Smooth muscle cell (in vitro differentiated cells): ENCODE data around the gene BANF2. TPM values are rescaled to one million over a fixed set of nuclear protein-coding genes. Genes with fewer than 3 reads are reported as not detected.

Experiments
- DNase-seq: peaks from one replicate; lab custom pipeline; 2025; ENCODE audit not compliant: unreplicated experiment; lab: John Stamatoyannopoulos, UW
- H2AFZ ChIP-seq: fragments of 200-600 bp; sonication (generic); 2 replicates; pipeline ENCODE4 v1.6.0; 2016; ENCODE audit warnings: antibody characterized with exemption, low read depth, mild to moderate bottlenecking
- H3F3A ChIP-seq: fragments of 200-600 bp; sonication (generic); 2 replicates; pipeline ENCODE4 v1.6.0; 2017; ENCODE audit warnings: antibody characterized with exemption, low read depth
- H3K27ac ChIP-seq: fragments of 200-600 bp; sonication (generic); 2 replicates; pipeline ENCODE4 v1.5.1; 2016; ENCODE audit warnings: low read depth, mild to moderate bottlenecking
- H3K27me3 ChIP-seq: fragments of 200-600 bp; sonication (generic); 2 replicates; pipeline ENCODE4 v1.6.1; 2016; ENCODE audit warnings: low read depth, mild to moderate bottlenecking
- H3K36me3 ChIP-seq: fragments of 200-600 bp; sonication (generic); 2 replicates; pipeline ENCODE4 v1.5.1; 2016; ENCODE audit warnings: low read depth
- H3K4me1 ChIP-seq: fragments of 200-600 bp; sonication (generic); 2 replicates; pipeline ENCODE4 v1.5.1; 2016; ENCODE audit warnings: low read depth
- H3K4me2 ChIP-seq: fragments of 200-600 bp; sonication (generic); 2 replicates; pipeline ENCODE4 v1.6.0; 2016; ENCODE audit warnings: mild to moderate bottlenecking
- H3K4me3 ChIP-seq: fragments of 200-600 bp; sonication (generic); 2 replicates; pipeline ENCODE4 v1.5.1; 2016; ENCODE audit warnings: mild to moderate bottlenecking
- H3K79me2 ChIP-seq: fragments of 200-600 bp; sonication (generic); 2 replicates; pipeline ENCODE4 v1.6.0; 2016; ENCODE audit warnings: low read depth, mild to moderate bottlenecking
- H3K9ac ChIP-seq: fragments of 200-600 bp; sonication (generic); 2 replicates; pipeline ENCODE4 v1.6.0; 2016; ENCODE audit warnings: low read depth
- H3K9me3 ChIP-seq: fragments of 200-600 bp; sonication (generic); replicated peaks from 2 replicates; pipeline ENCODE4 v1.5.1; 2016; ENCODE audit warnings: low read depth
- H4K20me1 ChIP-seq: fragments of 200-600 bp; sonication (generic); 2 replicates; pipeline ENCODE4 v1.6.0; 2016; ENCODE audit warnings: low read depth
- WGBS: methylation state at CpG from one replicate; pipeline ENCODE4 v1.1.7; 2016; ENCODE audit warnings: low lambda C conversion rate; 5-methylcytosine and 5-hydroxymethylcytosine counted together
- polyA plus RNA-seq: library from polyadenylated mRNA; unstranded; fragments of >200 nt; fragmentation: Nextera tagmentation; extraction: Ambion mirVana; gene quantifications from 2 replicates; pipeline ENCODE4 v1.2.1, GENCODE V29; 2016
- total RNA-seq: library from RNA; depleted of rRNA; stranded (reverse); fragments of >200 nt; gene quantifications from 2 replicates; pipeline ENCODE4 v1.2.3, GENCODE V29; 2014
- TF ChIP-seq, protein P1 (sequence below): fragments of 200-600 bp; sonication (generic); IDR thresholded peaks from 2 replicates; pipeline ENCODE4 v1.5.1; 2017; ENCODE audit warnings: borderline replicate concordance, mild to moderate bottlenecking, antibody characterized with exemption; ENCODE audit not compliant: insufficient read depth, poor library complexity, severe bottlenecking

The BANF2 gene
- total and polyA plus RNA-seq, 2 experiments from 2014 or later = not detected

DNA sequence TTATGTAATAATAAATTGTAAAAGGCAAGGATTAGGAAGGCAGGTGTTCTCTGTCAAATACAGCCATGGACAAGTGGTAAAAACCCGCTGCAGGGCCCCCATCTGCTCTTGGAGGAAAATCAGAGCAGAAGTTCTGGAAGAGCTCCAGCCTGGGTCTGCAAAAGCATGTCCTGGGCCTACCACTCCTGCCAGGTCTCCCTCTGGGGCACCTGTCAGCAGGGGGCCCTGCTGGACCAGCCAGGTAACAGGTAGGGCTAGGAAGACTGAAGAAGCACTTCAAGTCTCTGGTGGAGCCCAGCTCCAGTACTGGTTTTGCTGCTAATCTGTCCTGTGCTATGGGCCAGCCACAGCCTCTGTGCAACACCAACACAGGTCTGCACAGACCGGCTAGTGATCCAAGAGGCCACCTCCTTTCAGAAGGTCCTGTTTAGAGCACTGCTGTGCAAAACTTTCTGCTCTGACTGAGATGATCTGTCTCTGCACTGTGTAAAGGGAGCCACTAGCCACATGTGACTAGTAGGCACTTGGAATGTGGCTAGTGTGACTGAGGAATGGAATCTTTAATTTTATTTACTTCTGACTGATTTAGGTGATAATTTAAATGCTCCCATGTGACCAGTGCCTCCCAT is 47.9 kb upstream of the BANF2 start:
- peak overlapping the region; percentile 21 for H3K27ac ChIP-seq
- TF ChIP-seq, protein P1, sequence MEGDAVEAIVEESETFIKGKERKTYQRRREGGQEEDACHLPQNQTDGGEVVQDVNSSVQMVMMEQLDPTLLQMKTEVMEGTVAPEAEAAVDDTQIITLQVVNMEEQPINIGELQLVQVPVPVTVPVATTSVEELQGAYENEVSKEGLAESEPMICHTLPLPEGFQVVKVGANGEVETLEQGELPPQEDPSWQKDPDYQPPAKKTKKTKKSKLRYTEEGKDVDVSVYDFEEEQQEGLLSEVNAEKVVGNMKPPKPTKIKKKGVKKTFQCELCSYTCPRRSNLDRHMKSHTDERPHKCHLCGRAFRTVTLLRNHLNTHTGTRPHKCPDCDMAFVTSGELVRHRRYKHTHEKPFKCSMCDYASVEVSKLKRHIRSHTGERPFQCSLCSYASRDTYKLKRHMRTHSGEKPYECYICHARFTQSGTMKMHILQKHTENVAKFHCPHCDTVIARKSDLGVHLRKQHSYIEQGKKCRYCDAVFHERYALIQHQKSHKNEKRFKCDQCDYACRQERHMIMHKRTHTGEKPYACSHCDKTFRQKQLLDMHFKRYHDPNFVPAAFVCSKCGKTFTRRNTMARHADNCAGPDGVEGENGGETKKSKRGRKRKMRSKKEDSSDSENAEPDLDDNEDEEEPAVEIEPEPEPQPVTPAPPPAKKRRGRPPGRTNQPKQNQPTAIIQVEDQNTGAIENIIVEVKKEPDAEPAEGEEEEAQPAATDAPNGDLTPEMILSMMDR = no peak
- H3K79me2 ChIP-seq = peaks cover 100% of the 10 kb centered on the region
- H3F3A ChIP-seq = peaks cover 20% of the 10 kb centered on the region
- H3K4me2 ChIP-seq = no peak overlapping the region
- 69% methylated on average over 2 of the region's 2 CpGs for WGBS
- no peak overlapping the region for H3K4me3 ChIP-seq
- H2AFZ ChIP-seq = no peak overlapping the region
- H3K36me3 ChIP-seq = no peaks in the 10 kb centered on the region
- no peaks in the 10 kb centered on the region for H3K9me3 ChIP-seq
- H3K4me1 ChIP-seq = peaks cover 18% of the 10 kb centered on the region
- H3K9ac ChIP-seq = no peak overlapping the region
- no peak for DNase-seq
- H3K27me3 ChIP-seq = no peaks in the 10 kb centered on the region
- peaks cover 100% of the 10 kb centered on the region for H4K20me1 ChIP-seq

DNA sequence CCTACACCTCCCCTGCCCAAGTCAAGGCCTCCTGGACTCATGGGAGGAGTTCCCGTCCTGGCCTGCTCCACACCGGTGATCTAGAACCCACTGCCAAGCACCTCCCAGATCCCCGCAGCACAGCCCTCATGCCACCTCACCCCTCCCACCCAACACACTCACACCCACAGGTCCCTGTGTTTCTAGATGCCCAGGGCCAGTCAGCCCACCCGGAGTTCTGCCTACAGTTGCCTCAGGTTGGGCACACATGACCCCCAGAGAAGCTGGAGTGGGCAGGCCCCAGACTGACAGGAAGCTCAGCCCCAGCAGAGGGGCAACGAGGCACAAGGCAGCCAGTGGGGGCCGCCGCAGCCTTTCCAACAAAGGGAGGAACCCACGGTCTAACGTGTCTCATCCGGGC is 47.4 kb upstream of the BANF2 start:
- Histone ChIP-seq H3K4me3 (no peak overlapping the region), H3K27ac (peak overlapping the region; percentile 21), H3K79me2 (peaks cover 100% of the 10 kb centered on the region), H3K9ac (no peak overlapping the region), H3K4me1 (peaks cover 18% of the 10 kb centered on the region), H4K20me1 (peaks cover 100% of the 10 kb centered on the region), H3K36me3 (no peaks in the 10 kb centered on the region), H2AFZ (no peak overlapping the region), H3F3A (peaks cover 23% of the 10 kb centered on the region), H3K27me3 (no peaks in the 10 kb centered on the region), H3K4me2 (no peak overlapping the region), H3K9me3 (no peaks in the 10 kb centered on the region)
- DNase-seq = no peak
- TF ChIP-seq, protein P1 = no peak
- 94% methylated on average over 10 of the region's 10 CpGs for WGBS

DNA sequence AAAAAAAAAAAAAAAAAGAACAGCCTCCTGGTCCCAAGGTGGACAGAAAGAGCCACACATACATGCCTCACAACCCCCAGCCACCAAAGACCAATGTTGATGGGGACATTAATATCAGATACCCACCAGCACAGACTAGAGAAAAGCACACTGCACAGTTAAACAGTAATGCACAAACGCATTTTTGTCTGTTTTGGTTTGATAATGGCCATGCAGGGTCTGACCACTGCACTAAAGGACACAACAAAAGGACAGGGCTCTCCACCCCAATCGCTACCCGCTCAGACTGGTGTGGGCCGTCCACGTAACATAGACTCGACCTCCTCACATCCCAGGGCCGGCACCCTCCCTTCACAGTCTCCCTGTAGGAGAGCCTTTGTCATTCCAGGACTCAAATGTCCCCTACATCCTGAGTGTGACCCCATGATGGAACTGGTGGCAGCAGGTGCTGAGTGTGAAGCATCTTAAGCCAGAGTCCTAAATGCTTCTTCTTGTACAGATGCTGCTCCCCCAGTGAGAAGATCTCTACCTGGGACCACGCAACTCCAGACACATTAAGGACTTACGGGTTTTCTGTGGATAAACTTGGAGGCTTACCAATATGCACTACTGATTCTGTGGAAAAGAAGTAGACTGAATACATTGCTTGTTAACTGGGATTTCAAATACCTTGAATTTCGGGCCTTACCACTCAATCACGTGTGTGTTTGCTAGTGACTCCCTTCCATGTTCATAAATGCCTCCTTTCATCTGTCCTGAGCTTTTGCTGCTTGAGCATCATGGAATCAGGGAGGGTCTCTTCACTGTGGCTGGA is 45.7 kb upstream of the BANF2 start:
- 95% methylated on average over 11 of the region's 11 CpGs for WGBS
- H3K4me2 ChIP-seq = no peak overlapping the region
- peaks cover 6% of the 10 kb centered on the region for H3K36me3 ChIP-seq
- H3K9me3 ChIP-seq = no peaks in the 10 kb centered on the region
- H4K20me1 ChIP-seq = peaks cover 100% of the 10 kb centered on the region
- H3K4me3 ChIP-seq = no peak overlapping the region
- peaks cover 100% of the 10 kb centered on the region for H3K79me2 ChIP-seq
- peak overlapping the region; percentile 58 for H3K27ac ChIP-seq
- peaks cover 34% of the 10 kb centered on the region for H3F3A ChIP-seq
- TF ChIP-seq, protein P1 = no peak
- H2AFZ ChIP-seq = no peak overlapping the region
- no peak for DNase-seq
- peaks cover 3% of the 10 kb centered on the region for H3K4me1 ChIP-seq
- no peaks in the 10 kb centered on the region for H3K27me3 ChIP-seq
- no peak overlapping the region for H3K9ac ChIP-seq
